Coronary artery (tissue), 2 donors: ENCODE data around the gene CSNK2A1.
A peak's percentile ranks its signal among the peaks of the same experiment; 100 is the strongest.

ENCODE experiments used
- DNase-seq: peaks from one replicate; pipeline ENCODE4 v3.0.0-alpha.2; 2017; ENCODE audit warnings: low spot score
- H3K27ac ChIP-seq, 2 donors: fragments of 200-600 bp; sonication (generic); one replicate each; pipeline ENCODE4 v1.5.1; 2016 to 2019
- H3K4me3 ChIP-seq: fragments of 200-600 bp; sonication (generic); 2 replicates; pipeline ENCODE4 v1.5.1; 2016; ENCODE audit warnings: mild to moderate bottlenecking, moderate library complexity
- CTCF ChIP-seq: fragments of 200-600 bp; sonication (generic); IDR thresholded peaks from one replicate; pipeline ENCODE4 v1.5.1; 2019; ENCODE audit warnings: antibody characterized with exemption

Gene CSNK2A1

GRCh38 chr20:573414-574296, 30.1 kb upstream of the CSNK2A1 start:
- no peak overlapping the region for H3K27ac ChIP-seq
- no peak overlapping the region for H3K4me3 ChIP-seq
- no peak for TF ChIP-seq CTCF
- no peak for DNase-seq

- no peak overlapping the region for H3K4me3 ChIP-seq
- no peak for DNase-seq
- H3K27ac ChIP-seq, result no peak overlapping the region
- TF ChIP-seq CTCF, result no peak
These were observed 29.1 kb upstream of the CSNK2A1 start for GRCh38 chr20:572727-573126.

GRCh38 chr20:571754-572441, 28.3 kb upstream of the CSNK2A1 start:
- no peak for DNase-seq

GRCh38 chr20:568673-569415, 25.3 kb upstream of the CSNK2A1 start:
- TF ChIP-seq CTCF, result no peak
- Histone ChIP-seq H3K4me3 (no peak overlapping the region), H3K27ac (no peak overlapping the region)
- no peak for DNase-seq

More at GRCh38 chr20:571754-572441, 28.3 kb upstream of the CSNK2A1 start:
- H3K27ac ChIP-seq, result no peak overlapping the region
- H3K4me3 ChIP-seq, result peak overlapping the region; percentile 31
- TF ChIP-seq CTCF, result no peak

GRCh38 chr20:568097-568652, 24.6 kb upstream of the CSNK2A1 start:
- H3K4me3 ChIP-seq, result no peak overlapping the region
- no peak overlapping the region for H3K27ac ChIP-seq
- no peak for DNase-seq
- TF ChIP-seq CTCF, result no peak

- no peak for TF ChIP-seq CTCF
- DNase-seq, result no peak
- H3K27ac ChIP-seq, result no peak overlapping the region
These were observed 20.6 kb upstream of the CSNK2A1 start for GRCh38 chr20:564192-564591.

More at GRCh38 chr20:564192-564591, 20.6 kb upstream of the CSNK2A1 start:
- no peak overlapping the region for H3K4me3 ChIP-seq
